Loucy (cell line): ENCODE data around the gene PRTFDC1.

Experiments
- CTCF ChIP-seq: fragments of 200-600 bp; sonication (generic); conservative IDR thresholded peaks from 2 replicates; pipeline ENCODE4 v1.5.1; 2014; ENCODE audit warnings: mild to moderate bottlenecking, antibody characterized with exemption, low read length
- EZH2phosphoT487 ChIP-seq: fragments of 200-600 bp; IDR thresholded peaks from 2 replicates; pipeline ENCODE4 v1.6.1; 2018; ENCODE audit warnings: antibody characterized with exemption, mild to moderate bottlenecking, moderate library complexity, borderline replicate concordance

GRCh38 chr10:24865783-24866182 lies 86.6 kb downstream of the PRTFDC1 start:
- no peak for TF ChIP-seq CTCF
- no peak for TF ChIP-seq EZH2phosphoT487
